SKM-1 treated with dmso at 0.1 percent for 144 hours (cell line): ENCODE measurements around the gene AQP1.

Source experiments
- DNase-seq: peaks from one replicate; lab custom pipeline; 2025; ENCODE audit not compliant: unreplicated experiment; lab: John Stamatoyannopoulos, UW

AQP1 gene

GRCh38 chr7:30881448-30881847 is 30.2 kb upstream of the AQP1 start:
- DNase-seq, result no peak

- DNase-seq, result no peak
These were observed 26.8 kb upstream of the AQP1 start for GRCh38 chr7:30884881-30885280.

DNA sequence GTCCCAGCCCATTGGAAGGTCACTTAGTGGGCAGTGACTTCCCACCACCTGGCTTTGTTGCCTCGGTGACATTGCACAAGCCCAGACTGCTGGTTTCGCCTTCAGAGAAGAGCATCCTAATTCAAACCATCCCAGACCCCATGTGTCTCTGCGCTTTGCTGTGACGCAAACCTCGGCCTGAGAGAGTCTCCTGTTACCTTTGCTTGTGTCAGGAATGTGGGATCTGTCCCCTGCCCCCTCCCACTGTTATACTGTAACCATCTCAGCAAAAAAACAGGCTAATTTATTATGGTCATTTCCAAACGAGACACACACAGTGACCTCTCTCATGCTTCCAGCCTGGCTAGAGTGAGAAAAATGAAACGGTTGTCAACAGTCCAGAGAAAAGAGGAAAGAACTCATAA is 25.0 kb upstream of the AQP1 start:
- DNase-seq, result no peak

DNA sequence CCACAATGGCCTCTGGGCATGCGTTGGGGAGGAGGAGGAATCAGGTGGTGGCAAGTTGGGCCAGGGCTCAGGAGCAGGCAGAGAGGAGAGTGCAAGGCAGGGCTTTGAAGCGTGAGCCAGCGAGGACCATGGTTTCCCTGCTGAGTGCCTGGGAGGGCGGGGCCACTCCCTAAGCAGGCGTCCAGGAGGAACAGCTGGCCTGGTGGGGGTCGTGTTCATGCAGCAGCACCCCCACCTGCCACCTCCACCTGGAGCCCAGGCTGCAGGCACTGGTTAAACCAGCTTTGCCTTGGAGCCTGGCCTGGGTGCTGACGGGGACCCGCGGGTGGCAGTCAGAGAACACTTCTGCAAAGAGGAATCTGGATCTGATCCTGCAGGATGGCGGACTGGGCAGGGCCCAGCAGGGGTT is 24.2 kb upstream of the AQP1 start:
- no peak for DNase-seq

DNA sequence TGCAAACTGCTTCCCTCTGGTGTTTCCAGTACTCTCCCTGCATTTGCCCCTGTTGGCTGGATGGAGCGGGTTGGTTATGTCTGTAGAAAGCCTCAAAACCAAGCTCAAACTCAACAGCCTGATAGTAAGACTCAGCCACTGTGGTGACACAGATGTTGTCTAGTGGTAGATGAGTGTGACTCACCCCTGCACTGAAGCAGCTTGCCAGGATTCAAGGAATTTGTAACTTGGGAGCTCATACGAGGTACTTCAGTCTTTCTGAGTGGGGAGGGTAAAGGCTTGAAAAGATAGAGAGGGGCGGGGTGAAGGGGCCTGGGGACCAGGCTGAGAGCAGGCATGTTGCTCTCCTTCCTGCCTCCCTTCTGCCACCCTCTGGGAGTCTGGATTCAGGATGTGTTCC is 22.9 kb upstream of the AQP1 start:
- DNase-seq, result no peak

DNA sequence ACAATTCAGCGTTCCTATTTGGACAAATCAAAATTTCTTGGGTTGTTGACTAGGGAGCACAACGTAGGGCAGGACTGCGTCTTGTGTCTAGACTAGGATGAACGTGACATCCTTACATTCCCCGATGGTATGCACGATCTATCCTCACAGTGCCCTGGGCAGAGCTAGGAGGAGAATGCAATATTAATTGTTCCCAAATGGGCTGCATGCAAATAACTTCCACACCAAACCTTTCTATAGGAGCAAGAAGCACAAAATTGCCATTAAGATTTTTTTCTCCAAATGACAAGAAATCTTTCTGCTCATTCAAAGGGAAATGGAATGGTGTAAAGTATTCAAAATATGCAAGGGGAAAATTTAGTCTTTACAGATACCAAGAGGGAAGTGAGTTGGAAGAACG is 21.4 kb upstream of the AQP1 start:
- DNase-seq, result no peak

GRCh38 chr7:30893357-30893756 is 18.3 kb upstream of the AQP1 start:
- no peak for DNase-seq

DNA sequence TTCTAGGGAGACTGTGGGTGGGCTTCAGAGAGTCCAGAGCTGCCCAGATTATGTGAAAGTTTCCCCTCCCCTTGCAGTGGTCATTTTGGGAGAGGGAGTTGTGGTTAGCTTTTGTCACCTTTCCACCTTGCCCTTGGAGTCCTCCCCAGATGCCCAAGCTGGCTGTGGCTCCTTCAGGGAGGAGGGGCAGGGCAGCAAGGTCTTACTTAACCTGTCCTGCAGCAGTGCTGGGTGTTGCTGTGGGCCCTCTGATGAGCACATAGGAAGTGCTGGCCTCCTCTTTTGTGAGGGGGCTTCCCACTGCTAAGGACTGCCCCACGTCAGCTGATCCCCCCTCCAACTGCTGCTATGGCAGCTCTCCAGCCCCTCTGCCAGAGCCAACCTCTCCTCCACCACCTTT is 17.6 kb upstream of the AQP1 start:
- no peak for DNase-seq

- no peak for DNase-seq
These were observed 16.6 kb upstream of the AQP1 start for GRCh38 chr7:30894866-30895605.

DNA sequence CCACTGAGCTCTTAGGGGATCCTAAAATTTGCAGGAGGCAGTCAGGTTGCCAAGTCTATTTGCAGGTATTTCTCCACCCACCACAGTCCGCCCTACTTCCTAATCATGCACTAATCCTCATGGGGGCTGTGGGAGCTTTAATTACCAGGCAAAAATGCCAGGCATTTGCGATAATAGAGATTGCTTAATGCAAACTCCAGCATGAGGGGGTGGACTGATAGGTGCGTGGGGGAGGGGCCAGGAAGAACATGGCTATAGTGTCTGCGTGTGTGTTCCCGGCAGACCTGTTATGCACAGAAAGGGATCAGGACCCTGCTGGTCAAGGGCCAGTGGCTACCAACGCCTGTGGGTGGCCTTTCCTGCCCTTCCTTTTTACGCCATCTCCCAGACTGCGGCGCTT is 15.6 kb upstream of the AQP1 start:
- no peak for DNase-seq

- DNase-seq, result no peak
These were observed 14.6 kb upstream of the AQP1 start for GRCh38 chr7:30896783-30897637.

- DNase-seq, result no peak
These were observed 13.9 kb upstream of the AQP1 start for GRCh38 chr7:30897770-30898169.

GRCh38 chr7:30898411-30898810 is 13.2 kb upstream of the AQP1 start:
- DNase-seq, result no peak

DNA sequence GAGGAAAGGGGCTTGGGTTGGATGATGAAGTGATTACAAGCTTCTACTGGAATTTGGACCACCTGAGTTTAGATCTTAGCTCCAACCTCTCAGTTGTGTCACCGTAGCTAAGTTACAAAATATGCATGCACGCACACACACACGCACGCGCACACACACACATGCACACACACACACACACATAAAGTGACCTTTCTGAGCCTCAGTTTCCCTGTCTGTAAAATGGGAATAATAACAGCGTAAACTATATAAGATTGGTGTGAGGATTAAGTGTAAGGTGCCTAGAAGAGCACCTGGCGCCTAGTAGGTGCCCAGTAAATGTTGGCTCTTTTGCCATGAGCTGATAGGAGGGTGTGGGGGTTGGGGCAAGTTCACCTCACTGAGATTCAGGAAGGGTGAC is 12.6 kb upstream of the AQP1 start:
- DNase-seq, result no peak

GRCh38 chr7:30899630-30900029 is 12.0 kb upstream of the AQP1 start:
- DNase-seq, result no peak

- DNase-seq, result no peak
These were observed 11.6 kb upstream of the AQP1 start for GRCh38 chr7:30900053-30900452.

DNA sequence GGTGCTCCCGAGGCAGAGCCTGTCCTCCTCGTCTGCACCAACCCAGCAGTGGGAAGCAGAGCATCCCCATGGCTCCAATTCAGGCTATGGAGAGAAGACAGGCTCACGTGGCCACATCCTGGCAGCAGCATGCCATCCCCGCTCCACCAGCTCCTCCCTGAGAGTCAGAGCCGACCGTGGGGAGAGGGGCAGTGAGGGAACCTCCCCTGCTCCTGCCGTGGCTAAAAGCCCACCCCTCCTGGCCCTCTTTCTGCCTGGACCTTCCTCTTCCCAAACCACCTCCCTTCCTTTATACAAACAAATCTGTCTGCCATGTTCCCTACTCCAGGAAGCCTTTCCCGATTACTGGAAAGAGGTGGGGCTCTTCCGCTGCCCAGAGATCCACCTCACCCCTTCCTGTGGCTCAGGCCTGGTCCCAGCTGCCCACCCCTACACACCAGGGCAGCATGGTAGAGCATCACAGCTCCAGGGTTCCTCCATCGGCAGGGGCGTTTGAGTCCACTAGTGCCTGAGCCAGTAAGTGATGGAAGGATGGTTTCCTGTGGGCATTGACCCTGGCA is 10.8 kb upstream of the AQP1 start:
- no peak for DNase-seq

- no peak for DNase-seq
These were observed 9.8 kb upstream of the AQP1 start for GRCh38 chr7:30901856-30902255.

DNA sequence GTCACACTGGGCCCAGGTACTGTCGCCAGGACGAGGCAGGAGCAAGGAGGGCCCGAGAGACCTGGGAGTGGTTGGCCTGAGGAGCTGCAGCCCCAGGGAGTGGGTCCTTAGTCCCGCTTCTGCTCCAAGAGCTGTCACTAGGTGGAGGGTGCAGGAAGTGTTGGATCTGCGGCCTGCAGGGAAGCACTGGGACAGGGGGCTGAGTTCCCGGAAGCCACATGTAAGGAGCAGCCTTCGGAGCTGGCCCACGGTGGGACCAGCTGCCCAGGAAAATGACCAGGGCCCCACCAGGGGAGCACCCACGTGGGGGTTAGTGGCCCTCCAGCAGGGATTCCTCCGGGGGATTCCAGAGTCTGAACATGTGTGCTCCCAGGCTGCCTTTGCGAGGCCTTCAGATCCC is 9.2 kb upstream of the AQP1 start:
- no peak for DNase-seq

DNA sequence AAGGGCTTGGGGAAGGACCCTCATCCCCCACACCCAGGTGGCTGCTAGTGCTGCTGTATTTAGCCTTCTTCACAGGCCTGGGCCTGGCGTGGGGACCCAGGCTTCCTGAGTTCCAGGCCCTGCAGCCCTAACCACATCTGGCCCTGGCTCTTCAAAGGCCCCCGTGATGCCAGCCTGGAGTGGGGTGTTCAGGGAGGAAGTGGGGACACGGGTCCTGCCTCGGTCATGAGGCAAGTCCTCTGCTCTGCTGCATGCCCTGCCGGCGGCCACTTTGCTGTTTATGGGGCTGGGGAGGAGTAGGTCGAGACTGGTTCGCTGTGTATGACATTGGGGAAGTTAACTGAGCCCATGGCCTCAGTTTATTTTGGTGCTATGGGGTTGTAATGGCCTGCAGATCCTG is 8.5 kb upstream of the AQP1 start:
- DNase-seq, result no peak

DNA sequence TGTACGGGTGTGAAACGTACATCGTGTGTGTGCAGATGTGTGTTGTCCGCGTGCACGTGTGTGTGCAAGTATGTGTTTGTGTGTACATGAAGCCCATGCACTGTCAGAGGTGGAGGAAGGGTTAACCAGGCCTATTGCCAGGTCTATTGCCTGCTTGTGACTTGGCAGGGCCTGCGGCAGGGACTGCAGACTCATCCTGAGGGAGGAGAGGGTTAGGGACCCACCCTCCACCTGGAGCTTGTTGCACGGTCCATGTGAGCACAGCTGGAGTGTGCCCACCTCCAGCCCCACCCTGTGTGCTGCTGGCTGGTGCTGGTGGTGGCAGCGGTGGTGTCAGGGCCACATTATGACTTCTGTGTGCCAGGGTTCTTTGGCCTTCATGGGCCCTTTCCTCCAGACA is 7.1 kb upstream of the AQP1 start:
- DNase-seq, result no peak
